ENCODE results near the gene RPS21.
"Not testable (repeated sequence)": the region's sequence is repeated elsewhere in the genome, so short reads cannot be mapped to it uniquely, and the experiment has no call there.

The RPS21 gene

DNA sequence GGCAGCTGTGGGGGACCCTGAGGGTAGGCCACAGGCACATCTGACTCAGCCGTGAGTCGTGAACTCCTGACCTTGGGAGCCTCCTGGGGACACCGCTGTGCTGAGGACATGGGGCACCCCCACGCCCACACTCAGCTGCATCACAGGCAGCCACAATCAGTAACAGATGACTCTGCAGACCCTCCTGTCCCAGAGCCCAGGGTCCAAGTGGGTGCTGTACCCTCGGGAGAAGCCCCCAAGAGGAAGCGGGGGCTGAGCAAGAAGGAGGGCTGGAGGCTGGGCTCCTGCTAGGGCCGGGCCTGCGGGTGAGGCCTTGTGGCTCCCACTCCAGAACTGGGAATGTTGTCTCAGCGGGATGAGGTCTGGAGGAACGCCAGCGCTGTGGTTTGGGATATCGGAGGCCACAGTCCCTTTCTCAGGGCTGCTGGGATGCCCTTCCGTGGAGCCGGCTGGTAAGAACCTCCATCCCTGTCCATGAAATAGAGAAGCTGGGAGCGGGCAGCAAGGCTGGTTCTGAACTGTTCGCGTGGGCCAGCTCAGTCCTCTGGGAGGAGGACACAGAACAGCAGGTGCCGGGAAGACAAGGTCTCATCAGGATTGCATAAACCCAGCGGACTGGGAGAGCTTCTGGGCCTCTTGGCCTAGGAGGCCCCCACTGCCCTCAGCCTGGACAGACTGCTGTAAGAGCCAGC is 16.6 kb upstream of the RPS21 start:
- Histone ChIP-seq H3K27ac (peak overlapping the region; percentile 94 to 95), H3K4me3 (no peak overlapping the region)
- DNase-seq (ENCODE audit: low spot score), result no peak
- TF ChIP-seq, protein P1, sequence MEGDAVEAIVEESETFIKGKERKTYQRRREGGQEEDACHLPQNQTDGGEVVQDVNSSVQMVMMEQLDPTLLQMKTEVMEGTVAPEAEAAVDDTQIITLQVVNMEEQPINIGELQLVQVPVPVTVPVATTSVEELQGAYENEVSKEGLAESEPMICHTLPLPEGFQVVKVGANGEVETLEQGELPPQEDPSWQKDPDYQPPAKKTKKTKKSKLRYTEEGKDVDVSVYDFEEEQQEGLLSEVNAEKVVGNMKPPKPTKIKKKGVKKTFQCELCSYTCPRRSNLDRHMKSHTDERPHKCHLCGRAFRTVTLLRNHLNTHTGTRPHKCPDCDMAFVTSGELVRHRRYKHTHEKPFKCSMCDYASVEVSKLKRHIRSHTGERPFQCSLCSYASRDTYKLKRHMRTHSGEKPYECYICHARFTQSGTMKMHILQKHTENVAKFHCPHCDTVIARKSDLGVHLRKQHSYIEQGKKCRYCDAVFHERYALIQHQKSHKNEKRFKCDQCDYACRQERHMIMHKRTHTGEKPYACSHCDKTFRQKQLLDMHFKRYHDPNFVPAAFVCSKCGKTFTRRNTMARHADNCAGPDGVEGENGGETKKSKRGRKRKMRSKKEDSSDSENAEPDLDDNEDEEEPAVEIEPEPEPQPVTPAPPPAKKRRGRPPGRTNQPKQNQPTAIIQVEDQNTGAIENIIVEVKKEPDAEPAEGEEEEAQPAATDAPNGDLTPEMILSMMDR (IDR thresholded peaks at IDR 0.05), result no peak

DNA sequence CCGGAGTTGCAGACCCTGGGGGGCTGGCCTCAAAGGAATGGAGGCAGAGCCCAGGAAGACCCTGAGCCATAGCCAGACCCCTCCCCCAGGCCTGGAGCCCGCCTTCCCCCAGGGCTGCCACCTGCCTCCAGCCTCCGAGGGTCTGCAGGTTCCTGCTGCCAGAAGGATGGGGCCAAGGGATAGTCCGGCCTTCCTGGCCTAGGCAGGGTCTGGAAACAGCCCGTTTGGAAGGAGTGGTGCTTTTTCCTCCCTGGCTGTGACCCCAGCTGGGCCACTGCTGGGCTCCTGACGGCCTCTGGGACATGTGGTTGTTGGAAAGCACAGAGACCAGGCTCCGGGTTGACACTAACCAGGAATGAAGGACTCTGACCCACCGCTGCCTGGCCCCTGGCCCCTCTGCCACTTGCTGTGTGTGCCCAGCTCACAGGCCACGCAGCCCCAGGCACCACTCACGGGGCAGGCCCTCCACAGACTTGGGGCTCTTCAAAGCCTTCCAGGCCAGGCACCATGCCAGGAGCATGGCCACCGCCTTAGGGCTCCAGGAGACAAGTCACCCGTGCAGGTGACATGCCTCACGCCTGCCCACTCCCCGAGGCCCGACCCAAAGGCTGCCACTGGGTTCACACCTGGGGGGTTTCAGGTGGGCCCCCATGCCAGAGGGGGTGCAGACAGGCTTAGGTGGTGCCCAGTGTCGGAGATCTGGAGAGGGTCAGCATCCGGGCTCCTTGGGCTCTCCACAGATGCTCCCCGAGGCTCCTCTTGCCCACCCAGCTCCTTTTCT is 15.9 kb upstream of the RPS21 start:
- no peak for DNase-seq (ENCODE audit: low spot score)

DNA sequence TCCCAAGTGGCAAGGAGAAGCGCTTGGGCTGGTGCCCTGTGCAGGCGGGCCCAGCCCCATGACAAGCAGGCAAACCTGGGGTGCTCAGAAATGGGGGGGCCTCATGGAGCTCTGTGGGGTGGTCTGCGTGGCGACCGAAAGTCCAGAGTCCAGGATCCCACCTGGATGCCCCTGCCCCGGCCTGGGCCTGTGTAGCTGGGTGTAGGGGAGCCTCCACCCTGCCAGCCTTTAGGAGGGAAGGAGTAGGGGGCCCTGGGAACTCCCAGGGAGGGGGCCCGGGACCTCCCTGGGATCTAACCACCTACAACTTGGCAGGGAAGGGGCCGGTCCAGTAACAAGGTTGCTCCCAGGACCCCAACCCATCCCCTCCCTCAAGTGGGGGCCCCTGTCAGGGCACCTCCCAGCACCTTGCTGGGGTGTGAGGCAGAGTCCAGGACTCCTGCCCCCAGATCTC is 15.3 kb upstream of the RPS21 start:
- no peak for DNase-seq (ENCODE audit: low spot score)
- H3K4me3 ChIP-seq, result no peak overlapping the region
- TF ChIP-seq, protein P1 (IDR thresholded peaks at IDR 0.05), result no peak
- peak overlapping the region; percentile 94 to 95 for H3K27ac ChIP-seq

More for the DNA sequence above, 15.9 kb upstream of the RPS21 start:
- H3K4me3 ChIP-seq, result no peak overlapping the region
- TF ChIP-seq, protein P1 (IDR thresholded peaks at IDR 0.05), result no peak
- H3K27ac ChIP-seq, result peak overlapping the region; percentile 94 to 95

DNA sequence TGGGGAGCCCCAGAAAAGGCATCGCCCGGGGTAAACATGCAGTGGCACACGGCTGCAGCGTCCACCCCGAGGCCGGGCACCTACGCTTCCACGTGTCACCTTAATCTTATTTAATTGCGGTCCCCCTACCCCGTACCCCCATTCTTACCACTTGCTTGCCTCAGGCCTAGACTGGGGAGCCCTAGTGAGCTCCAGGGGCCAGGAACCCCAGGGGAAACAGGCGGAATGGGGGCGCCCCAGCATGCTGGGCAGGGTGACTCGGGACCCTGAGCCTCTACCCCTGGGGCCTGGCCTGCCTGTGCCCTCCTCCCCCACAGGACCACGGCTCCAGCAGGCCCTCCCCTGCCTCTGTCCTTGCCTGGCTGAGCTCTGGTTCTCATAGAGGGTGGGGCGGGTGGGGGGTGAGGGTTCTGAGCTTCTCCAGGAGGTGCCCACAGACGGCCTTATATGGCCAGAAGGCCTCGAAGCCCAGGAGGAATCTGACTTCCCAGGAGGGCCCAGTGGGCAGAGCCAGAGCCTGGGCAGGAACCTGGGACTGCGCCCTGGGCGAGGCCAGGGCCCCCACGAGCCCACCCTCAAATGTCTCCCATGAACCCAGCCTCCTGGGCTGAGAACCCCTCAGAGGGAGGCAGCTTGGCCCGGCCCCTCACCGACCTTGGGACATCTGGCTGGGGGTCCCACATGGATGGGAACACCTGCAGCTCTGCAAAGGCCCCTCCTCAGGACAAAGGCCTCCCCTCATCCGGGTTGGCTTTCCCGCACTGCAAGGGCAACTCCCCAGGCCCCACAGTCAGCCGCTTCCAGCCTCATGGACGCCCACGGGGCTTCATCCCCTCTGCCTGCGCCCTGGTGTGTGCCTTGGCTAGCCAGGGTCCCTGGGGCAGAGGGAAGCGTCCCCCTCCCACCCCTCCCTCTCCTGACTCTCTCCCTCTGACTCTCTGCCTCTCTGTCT is 14.6 kb upstream of the RPS21 start:
- TF ChIP-seq, protein P1 (IDR thresholded peaks at IDR 0.05), result no peak
- H3K27ac ChIP-seq, result peak overlapping the region; percentile 94 to 95
- no peak overlapping the region for H3K4me3 ChIP-seq
- DNase-seq (ENCODE audit: low spot score), result no peak

DNA sequence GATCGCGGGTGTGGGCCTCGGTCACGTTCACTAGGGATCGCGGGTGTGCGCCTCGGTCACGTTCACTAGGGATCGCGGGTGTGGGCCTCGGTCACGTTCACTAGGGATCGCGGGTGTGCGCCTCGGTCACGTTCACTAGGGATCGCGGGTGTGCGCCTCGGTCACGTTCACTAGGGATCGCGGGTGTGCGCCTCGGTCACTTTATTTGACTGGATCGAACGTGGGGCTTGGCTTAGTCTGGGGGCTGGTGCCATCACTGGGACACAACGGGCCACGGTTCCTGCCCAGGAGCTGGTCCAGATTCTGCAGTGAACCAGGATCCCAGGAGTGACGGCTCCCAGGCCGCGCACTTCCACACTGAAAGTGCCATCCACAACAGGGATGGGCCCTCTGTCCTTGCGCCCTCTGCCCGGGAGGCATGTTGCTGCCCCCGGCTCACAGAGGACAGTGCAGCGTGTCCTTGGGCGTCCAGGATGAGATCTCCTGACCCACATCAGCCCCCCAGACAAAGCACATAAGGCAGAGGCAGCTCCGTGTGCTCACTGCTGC is 13.2 kb upstream of the RPS21 start:
- H3K27ac ChIP-seq, result peak overlapping the region; percentile 74 to 85
- not testable (repeated sequence) for DNase-seq (ENCODE audit: low spot score)

DNA sequence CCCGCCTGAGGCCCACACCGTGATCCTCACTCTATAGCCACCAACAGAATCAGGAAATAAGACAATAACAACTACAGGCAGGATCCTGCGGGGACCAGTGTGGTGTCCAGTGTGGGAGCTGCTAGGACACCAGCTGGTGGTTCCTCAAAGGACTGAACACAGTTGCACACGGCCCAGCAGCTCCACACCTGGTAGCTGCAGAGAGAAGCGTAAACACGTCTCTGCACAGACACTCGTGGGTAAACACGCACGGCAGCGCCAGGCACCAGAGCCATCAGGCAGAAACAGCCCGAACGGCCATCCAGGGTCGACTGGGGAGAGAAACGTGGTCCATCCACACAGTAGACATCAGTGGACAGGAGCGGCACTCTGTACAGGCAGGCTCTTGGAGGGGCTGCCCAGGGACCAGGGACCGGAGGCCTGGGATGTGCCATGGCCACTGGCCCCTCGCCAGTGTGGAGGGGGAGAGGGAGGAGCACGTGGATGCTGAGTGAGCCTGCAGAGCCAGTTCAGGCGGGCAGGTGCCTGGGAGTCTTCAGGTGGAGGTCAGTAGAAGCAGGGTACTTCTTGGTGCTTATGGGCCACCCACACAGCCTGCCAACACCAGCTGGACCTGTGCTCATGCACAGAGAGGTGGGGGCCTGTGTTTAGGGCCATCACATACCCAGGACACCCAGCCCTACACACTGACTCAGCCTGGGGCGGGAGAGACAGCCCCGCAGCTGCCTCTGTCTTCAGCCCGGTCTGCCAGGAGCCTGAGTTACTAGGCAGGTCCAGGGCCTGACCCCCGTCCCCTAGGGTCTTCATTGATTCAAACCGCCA is 12.4 kb upstream of the RPS21 start:
- peak overlapping the region; percentile 74 to 85 for H3K27ac ChIP-seq
- DNase-seq (ENCODE audit: low spot score), result no peak
- TF ChIP-seq, protein P1 (IDR thresholded peaks at IDR 0.05), result no peak
- H3K4me3 ChIP-seq, result no peak overlapping the region

More for the DNA sequence above, 13.2 kb upstream of the RPS21 start:
- not testable (repeated sequence) for H3K4me3 ChIP-seq

Data from coronary artery (tissue), 2 donors.